Caco-2 (cell line): ENCODE measurements around the gene SLC35G1. TPM values are rescaled to one million over a fixed set of nuclear protein-coding genes. Genes with fewer than 3 reads are reported as not detected.
A peak's percentile ranks its signal among the peaks of the same experiment; 100 is the strongest.

Experiments used
- BruUV-seq: library from RNA; stranded (reverse); fragments of 400-500 nt; replicated peaks from 2 replicates; lab custom pipeline; 2021; lab: Mats Ljungman, UMichigan
- CTCF ChIA-PET: fragments of 300-600 bp; sonication (Branson Sonifier 250); formaldehyde crosslinking; loops from one replicate; lab custom pipeline; 2022; ENCODE audit warnings: antibody characterized with exemption; lab: Charles Lee
- POLR2A ChIA-PET: fragments of 300-600 bp; sonication (Branson Sonifier 250); formaldehyde crosslinking; loops from one replicate; lab custom pipeline; 2022; ENCODE audit warnings: antibody characterized with exemption; lab: Charles Lee
- DNase-seq, 2 experiments: peaks; one replicate each; pipeline versions ENCODE4 v3.0.0 to v3.0.0-alpha.2; 2020 to 2022
- H3K27me3 ChIP-seq: replicated peaks from 2 replicates; pipeline ENCODE4 v1.6.0; 2011; ENCODE audit warnings: low read length; ENCODE audit not compliant: control insufficient read depth, insufficient read depth
- H3K36me3 ChIP-seq: 2 replicates; pipeline ENCODE4 v1.5.1; 2011; ENCODE audit warnings: low read length; ENCODE audit not compliant: control insufficient read depth, insufficient read depth
- H3K4me1 ChIP-seq: fragments of 250-450 bp; sonication (Bioruptor Pico); 2 replicates; pipeline ENCODE4 v1.5.1; 2020; ENCODE audit warnings: mild to moderate bottlenecking
- H3K4me3 ChIP-seq: 2 replicates; pipeline ENCODE4 v1.5.1; 2011; ENCODE audit warnings: low read depth, mild to moderate bottlenecking, control low read depth, low read length
- H3K9me3 ChIP-seq: fragments of 250-450 bp; sonication (Bioruptor Pico); 2 replicates; pipeline ENCODE4 v1.5.1; 2020; ENCODE audit warnings: mild to moderate bottlenecking, moderate library complexity
- H3K27ac Mint-ChIP-seq: one replicate; pipeline ENCODE4 v1.8.0; 2022; ENCODE audit warnings: mixed read lengths; ENCODE audit not compliant: unreplicated experiment
- H3K27me3 Mint-ChIP-seq: one replicate; pipeline ENCODE4 v1.8.0; 2022; ENCODE audit warnings: mixed read lengths; ENCODE audit not compliant: insufficient read depth, unreplicated experiment
- H3K36me3 Mint-ChIP-seq: one replicate; pipeline ENCODE4 v1.8.0; 2022; ENCODE audit warnings: mild to moderate bottlenecking, mixed read lengths; ENCODE audit not compliant: insufficient read depth, unreplicated experiment
- H3K4me1 Mint-ChIP-seq: one replicate; pipeline ENCODE4 v1.8.0; 2022; ENCODE audit warnings: low read depth, mixed read lengths; ENCODE audit not compliant: unreplicated experiment
- H3K4me3 Mint-ChIP-seq: one replicate; pipeline ENCODE4 v1.8.0; 2022; ENCODE audit warnings: mild to moderate bottlenecking, moderate library complexity, mixed read lengths; ENCODE audit not compliant: unreplicated experiment
- H3K9me3 Mint-ChIP-seq: one replicate; pipeline ENCODE4 v1.8.0; 2022; ENCODE audit warnings: mixed read lengths; ENCODE audit not compliant: unreplicated experiment
- intact Hi-C: fragments of 100-400 bp; cut with micrococcal nuclease; formaldehyde crosslinking; loops from one replicate; pipeline ENCODE4 v1.10.0; 2022; ENCODE audit not compliant: unreplicated experiment
- total RNA-seq: library from RNA; stranded (reverse); gene quantifications from 2 replicates; pipeline ENCODE4 v1.2.3, GENCODE V29; 2022
- TF ChIP-seq, protein P1 (sequence below), 2 experiments: fragments of 200-600 bp in 1 of 2; IDR thresholded peaks; 1 replicate in 1 of 2; 2 replicates in 1 of 2; pipeline versions ENCODE4 v1.5.1 to v1.8.0; 2011 to 2022; ENCODE audit warnings: antibody characterized with exemption in 1 of 2, control low read depth in 1 of 2, inconsistent platforms in 1 of 2, low read depth in 1 of 2, low read length in 1 of 2, mild to moderate bottlenecking in 1 of 2, moderate library complexity in 1 of 2; ENCODE audit not compliant: insufficient read depth in 1 of 2, severe bottlenecking in 1 of 2, unreplicated experiment in 1 of 2

Gene SLC35G1
- total RNA-seq, 1 experiment from 2014 or later, result 11.0 TPM

- H3K4me3 ChIP-seq, result no peak overlapping the region
- TF ChIP-seq, protein P1, sequence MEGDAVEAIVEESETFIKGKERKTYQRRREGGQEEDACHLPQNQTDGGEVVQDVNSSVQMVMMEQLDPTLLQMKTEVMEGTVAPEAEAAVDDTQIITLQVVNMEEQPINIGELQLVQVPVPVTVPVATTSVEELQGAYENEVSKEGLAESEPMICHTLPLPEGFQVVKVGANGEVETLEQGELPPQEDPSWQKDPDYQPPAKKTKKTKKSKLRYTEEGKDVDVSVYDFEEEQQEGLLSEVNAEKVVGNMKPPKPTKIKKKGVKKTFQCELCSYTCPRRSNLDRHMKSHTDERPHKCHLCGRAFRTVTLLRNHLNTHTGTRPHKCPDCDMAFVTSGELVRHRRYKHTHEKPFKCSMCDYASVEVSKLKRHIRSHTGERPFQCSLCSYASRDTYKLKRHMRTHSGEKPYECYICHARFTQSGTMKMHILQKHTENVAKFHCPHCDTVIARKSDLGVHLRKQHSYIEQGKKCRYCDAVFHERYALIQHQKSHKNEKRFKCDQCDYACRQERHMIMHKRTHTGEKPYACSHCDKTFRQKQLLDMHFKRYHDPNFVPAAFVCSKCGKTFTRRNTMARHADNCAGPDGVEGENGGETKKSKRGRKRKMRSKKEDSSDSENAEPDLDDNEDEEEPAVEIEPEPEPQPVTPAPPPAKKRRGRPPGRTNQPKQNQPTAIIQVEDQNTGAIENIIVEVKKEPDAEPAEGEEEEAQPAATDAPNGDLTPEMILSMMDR (IDR thresholded peaks at IDR 0.05; ENCODE audit: insufficient read depth in 1 of 2, low read depth in 1 of 2, low read length in 1 of 2, severe bottlenecking in 1 of 2, unreplicated experiment in 1 of 2), result no peak
- intact Hi-C loops, result loop anchor here (5.0 to 10.0 kb wide), 2 partner anchors 91 to 371 kb away; no protein-coding TSS in a partner anchor
- H3K4me3 Mint-ChIP-seq, result no peak overlapping the region
- H3K9me3 ChIP-seq, result no peaks in the 10 kb centered on the region
- H3K9me3 Mint-ChIP-seq, result no peaks in the 10 kb centered on the region
- peaks cover 35% of the 10 kb centered on the region for H3K4me1 Mint-ChIP-seq
- no peaks in the 10 kb centered on the region for H3K36me3 ChIP-seq
- ChIA-PET CTCF (no interaction called here), POLR2A (no interaction called here)
- no peaks in the 10 kb centered on the region for H3K36me3 Mint-ChIP-seq
- no peak for DNase-seq
- no TSS peak for BruUV-seq
- H3K27ac Mint-ChIP-seq, result no peak overlapping the region
- H3K27me3 Mint-ChIP-seq, result no peaks in the 10 kb centered on the region
- peaks cover 41% of the 10 kb centered on the region for H3K4me1 ChIP-seq
- H3K27me3 ChIP-seq, result no peaks in the 10 kb centered on the region
Observed at GRCh38 chr10:93913706-93914105, 19.9 kb downstream of the SLC35G1 start.

- Mint-ChIP-seq H3K4me1 (peaks cover 35% of the 10 kb centered on the region), H3K9me3 (no peaks in the 10 kb centered on the region), H3K36me3 (no peaks in the 10 kb centered on the region), H3K4me3 (no peak overlapping the region), H3K27me3 (no peaks in the 10 kb centered on the region), H3K27ac (no peak overlapping the region)
- no peak for DNase-seq
- Histone ChIP-seq H3K4me1 (peaks cover 41% of the 10 kb centered on the region), H3K4me3 (no peak overlapping the region), H3K27me3 (no peaks in the 10 kb centered on the region), H3K36me3 (no peaks in the 10 kb centered on the region), H3K9me3 (no peaks in the 10 kb centered on the region)
- CTCF ChIA-PET, result interaction anchor here (1.3 to 2.9 kb wide), 4 partner anchors 10 to 405 kb away, joined by 3 to 33 read pairs (median 9); no protein-coding TSS in a partner anchor
- intact Hi-C loops, result loop anchor here (10.0 kb wide), 1 partner anchor 369 kb away; no protein-coding TSS in a partner anchor
- TF ChIP-seq, protein P1 (IDR thresholded peaks at IDR 0.05; ENCODE audit: insufficient read depth in 1 of 2, low read depth in 1 of 2, low read length in 1 of 2, severe bottlenecking in 1 of 2, unreplicated experiment in 1 of 2), result no peak
- no TSS peak for BruUV-seq
- POLR2A ChIA-PET, result no interaction called here
Observed at GRCh38 chr10:93915598-93915997, 21.8 kb downstream of the SLC35G1 start.

DNA sequence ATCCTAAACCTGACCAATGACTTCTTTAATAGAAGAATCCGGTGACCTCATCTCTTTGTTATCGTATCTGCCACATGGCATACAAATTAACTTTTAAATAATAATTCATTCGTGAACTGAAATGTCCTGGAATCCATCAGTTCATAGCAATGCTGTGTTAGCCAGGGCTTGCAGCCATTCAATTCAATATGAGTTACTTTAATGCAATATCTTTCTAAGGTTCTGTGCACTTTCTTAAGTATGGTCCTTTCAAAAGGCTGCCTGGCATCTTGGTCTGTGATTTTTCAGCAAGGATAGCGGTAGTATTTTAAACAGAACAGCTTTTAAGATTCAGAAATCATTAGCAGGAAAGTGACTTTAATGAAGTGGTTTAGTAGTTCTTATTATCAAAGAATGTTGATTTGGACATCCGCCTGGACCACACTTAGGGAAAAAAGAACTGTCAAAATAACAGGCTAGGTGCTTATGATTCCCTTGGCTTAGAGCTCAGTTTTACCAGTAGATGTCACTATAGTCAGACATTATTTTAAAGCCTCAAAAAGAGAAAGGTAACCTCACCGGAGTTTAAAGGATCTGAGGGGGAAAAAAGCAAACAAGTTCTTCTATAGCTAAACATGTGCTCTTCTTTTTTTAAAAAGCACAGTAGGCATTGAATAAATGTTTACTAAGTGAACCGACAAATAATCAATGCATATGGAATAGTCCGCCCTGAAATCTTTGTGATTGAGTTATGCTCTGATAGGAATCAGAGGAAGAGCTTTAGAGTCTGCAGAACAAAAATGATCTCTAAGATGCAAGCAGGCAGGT is 22.7 kb downstream of the SLC35G1 start:
- no peaks in the 10 kb centered on the region for H3K9me3 Mint-ChIP-seq
- no peaks in the 10 kb centered on the region for H3K27me3 ChIP-seq
- peak in 1 of 2 experiments; percentile 34 for DNase-seq
- peak overlapping the region; percentile 31 for H3K4me3 Mint-ChIP-seq
- intact Hi-C loops, result loop anchor here (1.0 to 10.0 kb wide), 7 partner anchors 76 to 528 kb away; partner anchors contain the start of gene PLCE1
- no peak overlapping the region for H3K27ac Mint-ChIP-seq
- ChIA-PET POLR2A (interaction anchor here (1.3 kb wide), 1 partner anchor 75 kb away, joined by 3 read pairs; no protein-coding TSS in a partner anchor), CTCF (interaction anchor here (0.6 to 2.9 kb wide), 24 partner anchors 9 to 630 kb away, joined by 3 to 33 read pairs (median 4); partner anchors contain the start of genes FRA10AC1 and HELLS)
- H3K9me3 ChIP-seq, result no peaks in the 10 kb centered on the region
- TF ChIP-seq, protein P1 (IDR thresholded peaks at IDR 0.05; ENCODE audit: insufficient read depth in 1 of 2, low read depth in 1 of 2, low read length in 1 of 2, severe bottlenecking in 1 of 2, unreplicated experiment in 1 of 2), result peak; percentile 49 to 76
- no TSS peak for BruUV-seq
- no peaks in the 10 kb centered on the region for H3K36me3 ChIP-seq
- peaks cover 35% of the 10 kb centered on the region for H3K4me1 Mint-ChIP-seq
- H3K36me3 Mint-ChIP-seq, result no peaks in the 10 kb centered on the region
- no peaks in the 10 kb centered on the region for H3K27me3 Mint-ChIP-seq
- no peak overlapping the region for H3K4me3 ChIP-seq
- peaks cover 40% of the 10 kb centered on the region for H3K4me1 ChIP-seq
